Vagina (tissue), 2 donors: ENCODE measurements around the gene IGSF10.

Experiments
- CTCF ChIP-seq, 3 experiments: fragments of 450-650 bp in 2 of 3; fragments of 200-600 bp in 1 of 3; sonication (generic) in 1 of 3; IDR thresholded peaks; one replicate each; pipeline ENCODE4 v1.5.1; 2017 to 2019; ENCODE audit warnings: antibody characterized with exemption in 3 of 3, mild to moderate bottlenecking in 2 of 3, moderate library complexity in 2 of 3
- POLR2A ChIP-seq, 2 donors: fragments of 450-650 bp; IDR thresholded peaks; one replicate each; pipeline ENCODE4 v1.6.1; 2017; ENCODE audit warnings: antibody characterized with exemption in 2 of 2, mild to moderate bottlenecking in 2 of 2, moderate library complexity in 2 of 2
- POLR2AphosphoS5 ChIP-seq, 2 donors: sonication (generic); formaldehyde crosslinking; IDR thresholded peaks; one replicate each; pipeline ENCODE4 v1.9.0; 2017; ENCODE audit warnings: antibody characterized with exemption in 2 of 2, mild to moderate bottlenecking in 2 of 2, low read depth in 1 of 2; ENCODE audit not compliant: insufficient read depth in 1 of 2

- TF ChIP-seq CTCF (IDR thresholded peaks at IDR 0.05) (no peak), POLR2A (IDR thresholded peaks at IDR 0.05) (no peak), POLR2AphosphoS5 (IDR thresholded peaks at IDR 0.05; ENCODE audit: insufficient read depth in 1 of 2, low read depth in 1 of 2) (no peak)
These were observed 38.3 kb upstream of the IGSF10 start for GRCh38 chr3:151499168-151499567.
